HEK293T (cell line): ENCODE results near the gene WDR3.

Source experiments
- BHLHE40 ChIP-seq: fragments of 450-650 bp; IDR thresholded peaks from 2 replicates; pipeline ENCODE4 v1.6.1; 2016; ENCODE audit warnings: mild to moderate bottlenecking, moderate library complexity, borderline replicate concordance
- FOXA1 ChIP-seq: fragments of 450-650 bp; IDR thresholded peaks from 2 replicates; pipeline ENCODE4 v1.6.1; 2016; ENCODE audit warnings: mild to moderate bottlenecking
- FOXK2 ChIP-seq: fragments of 450-650 bp; IDR thresholded peaks from 2 replicates; pipeline ENCODE4 v1.6.1; 2016; ENCODE audit warnings: mild to moderate bottlenecking
- FOXM1 ChIP-seq: fragments of 450-650 bp; IDR thresholded peaks from 2 replicates; pipeline ENCODE4 v1.6.1; 2017; ENCODE audit warnings: mild to moderate bottlenecking, borderline replicate concordance
- HDGF ChIP-seq: fragments of 450-650 bp; IDR thresholded peaks from 2 replicates; pipeline ENCODE4 v1.6.1; 2017; ENCODE audit warnings: antibody characterized with exemption, borderline replicate concordance
- NFRKB ChIP-seq: fragments of 450-650 bp; IDR thresholded peaks from 2 replicates; pipeline ENCODE4 v1.6.1; 2016; ENCODE audit warnings: mild to moderate bottlenecking, moderate library complexity
- TF ChIP-seq, protein P1 (sequence below): fragments of 450-650 bp; IDR thresholded peaks from 2 replicates; pipeline ENCODE4 v1.6.1; 2016

DNA sequence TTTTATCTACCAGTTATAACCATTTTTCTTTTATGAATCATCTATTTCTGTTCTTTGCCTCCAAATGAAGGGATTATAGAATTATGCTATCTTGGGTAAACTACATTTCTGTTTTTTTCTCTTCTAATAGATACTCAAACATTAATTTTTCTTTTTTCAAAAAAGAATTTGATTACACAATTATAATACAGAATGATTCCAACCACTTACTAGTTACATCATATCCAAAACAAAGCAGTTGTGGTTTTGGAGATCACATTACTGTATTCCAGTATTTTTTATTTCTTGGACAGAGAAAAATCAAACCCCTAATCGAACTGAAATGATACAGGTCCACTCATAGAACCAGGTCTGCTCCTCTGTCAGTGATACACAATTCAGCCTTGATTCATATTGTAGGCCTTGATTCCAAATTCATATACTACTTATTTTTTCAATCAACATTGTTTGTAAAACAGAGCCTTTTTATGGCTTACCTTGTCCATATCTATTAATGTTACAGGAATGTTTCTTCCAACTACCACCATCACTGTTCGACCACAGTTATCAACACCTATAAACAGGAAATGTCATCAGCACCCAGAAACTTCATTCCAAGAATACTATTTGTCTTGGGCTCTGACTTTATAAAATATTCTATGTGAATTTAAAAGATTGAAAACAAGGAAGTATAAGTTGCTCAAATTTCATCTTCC lies 43.3 kb upstream of the WDR3 start:
- TF ChIP-seq BHLHE40 (no peak), FOXK2 (no peak), FOXA1 (no peak), HDGF (no peak), NFRKB (no peak), FOXM1 (no peak)
- TF ChIP-seq, protein P1, sequence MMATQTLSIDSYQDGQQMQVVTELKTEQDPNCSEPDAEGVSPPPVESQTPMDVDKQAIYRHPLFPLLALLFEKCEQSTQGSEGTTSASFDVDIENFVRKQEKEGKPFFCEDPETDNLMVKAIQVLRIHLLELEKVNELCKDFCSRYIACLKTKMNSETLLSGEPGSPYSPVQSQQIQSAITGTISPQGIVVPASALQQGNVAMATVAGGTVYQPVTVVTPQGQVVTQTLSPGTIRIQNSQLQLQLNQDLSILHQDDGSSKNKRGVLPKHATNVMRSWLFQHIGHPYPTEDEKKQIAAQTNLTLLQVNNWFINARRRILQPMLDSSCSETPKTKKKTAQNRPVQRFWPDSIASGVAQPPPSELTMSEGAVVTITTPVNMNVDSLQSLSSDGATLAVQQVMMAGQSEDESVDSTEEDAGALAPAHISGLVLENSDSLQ = no peak
